HepG2 (cell line): ENCODE measurements around the gene TTC24. TPM values are rescaled to one million over a fixed set of nuclear protein-coding genes. Genes with fewer than 3 reads are reported as not detected.

Experiments
- ATAC-seq: fragments of 200-7000 bp; cut with Tn5 transposase; 3 replicates; pipeline ENCODE4 v1.9.1; 2020; ENCODE audit warnings: mild to moderate bottlenecking, moderate library complexity
- BruUV-seq: library from RNA; stranded (reverse); fragments of 400-500 nt; replicated peaks from 2 replicates; lab custom pipeline; 2021; lab: Mats Ljungman, UMichigan
- CTCF ChIA-PET: fragments of 300-600 bp; formaldehyde crosslinking; extraction: SDS; loops from one replicate; lab custom pipeline; 2021; ENCODE audit warnings: low total read pairs, inconsistent platforms, low intra/inter-chr PET ratio; lab: Yijun Ruan, JAX
- POLR2A ChIA-PET: fragments of 350-600 bp; sonication (Branson Sonifier 250); formaldehyde crosslinking; loops from one replicate; lab custom pipeline; 2020; ENCODE audit warnings: antibody characterized with exemption, inconsistent platforms; lab: Yijun Ruan, JAX
- DNase-seq: peaks from one replicate; pipeline ENCODE4 v3.0.0-alpha.2; 2015; ENCODE audit warnings: low spot score
- FAIRE-seq: peaks from 3 replicates; lab custom pipeline; 2011; peaks lifted over from hg19 to GRCh38; lab: Jason Lieb, UNC
- H2AFZ ChIP-seq: one replicate; pipeline ENCODE4 v1.6.1; 2011; ENCODE audit warnings: low read length, inconsistent platforms
- H3K27ac ChIP-seq: fragments of 300-600 bp; 3 replicates; pipeline ENCODE4 v1.8.0; 2011; ENCODE audit warnings: mixed run types, mild to moderate bottlenecking, mixed read lengths, low read length, inconsistent platforms; ENCODE audit not compliant: insufficient read depth; ENCODE audit errors: extremely low read length
- H3K27me3 ChIP-seq, 2 experiments: fragments of 200-600 bp in 1 of 2; 2 replicates in 1 of 2; 3 replicates in 1 of 2; pipeline versions ENCODE4 v1.6.0 to v1.8.0; 2011; ENCODE audit warnings: low read length in 2 of 2, mild to moderate bottlenecking in 2 of 2, moderate library complexity in 2 of 2, inconsistent platforms in 1 of 2; ENCODE audit not compliant: insufficient read depth in 2 of 2, control insufficient read depth in 1 of 2
- H3K36me3 ChIP-seq, 2 experiments: fragments of 200-600 bp in 1 of 2; replicated peaks in 1 of 2; 2 replicates in 1 of 2; 3 replicates in 1 of 2; pipeline versions ENCODE4 v1.5.1 to v1.8.0; 2011; ENCODE audit warnings: low read length in 2 of 2, inconsistent platforms in 1 of 2; ENCODE audit not compliant: insufficient read depth in 2 of 2, control insufficient read depth in 1 of 2
- H3K4me1 ChIP-seq: 2 replicates; pipeline ENCODE4 v1.5.1; 2012; ENCODE audit warnings: low read length, inconsistent platforms; ENCODE audit not compliant: insufficient read depth
- H3K4me2 ChIP-seq: 2 replicates; pipeline ENCODE4 v1.6.0; 2011; ENCODE audit warnings: low read depth, low read length, inconsistent platforms
- H3K4me3 ChIP-seq, 3 experiments: fragments of 200-600 bp in 1 of 3; sonication (generic), shearing (Covaris generic) in 1 of 3; replicated peaks in 1 of 3; 2 replicates each; pipeline ENCODE4 v1.5.1; 2011 to 2016; ENCODE audit warnings: low read length in 3 of 3, inconsistent platforms in 2 of 3, low read depth in 2 of 3, mild to moderate bottlenecking in 2 of 3, control low read depth in 1 of 3, mixed read lengths in 1 of 3; ENCODE audit not compliant: insufficient read depth in 1 of 3
- H3K79me2 ChIP-seq: one replicate; pipeline ENCODE4 v1.6.1; 2011; ENCODE audit warnings: low read length, inconsistent platforms; ENCODE audit not compliant: insufficient read depth
- H3K9ac ChIP-seq: 2 replicates; pipeline ENCODE4 v1.6.0; 2011; ENCODE audit warnings: mild to moderate bottlenecking, low read depth, low read length, inconsistent platforms; ENCODE audit not compliant: insufficient read depth
- H3K9me3 ChIP-seq: 2 replicates; pipeline ENCODE4 v1.5.1; 2012; ENCODE audit warnings: mild to moderate bottlenecking, low read length
- H4K20me1 ChIP-seq: 2 replicates; pipeline ENCODE4 v1.6.0; 2011; ENCODE audit warnings: inconsistent platforms, mild to moderate bottlenecking, low read length, moderate library complexity; ENCODE audit not compliant: insufficient read depth
- AKAP8 ChIP-seq: sonication (generic); formaldehyde crosslinking; IDR thresholded peaks from 2 replicates; pipeline ENCODE4 v1.5.1; 2020; ENCODE audit warnings: mild to moderate bottlenecking, missing genetic modification reagents
- ATM ChIP-seq: fragments of 450-650 bp; IDR thresholded peaks from 2 replicates; pipeline ENCODE4 v1.7.1; 2017; ENCODE audit warnings: mild to moderate bottlenecking, borderline replicate concordance
- CENPT ChIP-seq: sonication (generic); formaldehyde crosslinking; IDR thresholded peaks from 2 replicates; pipeline ENCODE4 v1.8.0; 2022; ENCODE audit warnings: low read depth, mild to moderate bottlenecking, moderate library complexity, missing genetic modification reagents
- EEA1 ChIP-seq: sonication (generic); formaldehyde crosslinking; IDR thresholded peaks from 2 replicates; pipeline ENCODE4 v1.5.1; 2020; ENCODE audit warnings: mild to moderate bottlenecking, missing genetic modification reagents, borderline replicate concordance
- ELF4 ChIP-seq: sonication (generic); formaldehyde crosslinking; IDR thresholded peaks from 2 replicates; pipeline ENCODE4 v1.5.0; 2020; ENCODE audit warnings: missing genetic modification reagents, mild to moderate bottlenecking, moderate library complexity, borderline replicate concordance
- NBN ChIP-seq: fragments of 450-650 bp; conservative IDR thresholded peaks from 2 replicates; pipeline ENCODE4 v1.6.1; 2017
- SIN3B ChIP-seq: fragments of 150-350 bp; IDR thresholded peaks from 2 replicates; pipeline ENCODE4 v1.6.1; 2014; ENCODE audit warnings: low read length
- SRF ChIP-seq: IDR thresholded peaks from 2 replicates; pipeline ENCODE4 v1.6.1; 2011; ENCODE audit warnings: mild to moderate bottlenecking, low read depth, low read length, moderate library complexity
- STAT6 ChIP-seq: sonication (generic); formaldehyde crosslinking; IDR thresholded peaks from 2 replicates; pipeline ENCODE4 v1.4.0; 2020; ENCODE audit warnings: missing genetic modification reagents, mild to moderate bottlenecking, borderline replicate concordance
- XBP1 ChIP-seq: sonication (generic); formaldehyde crosslinking; IDR thresholded peaks from 2 replicates; pipeline ENCODE4 v1.5.0; 2020; ENCODE audit warnings: missing genetic modification reagents
- ZBTB43 ChIP-seq: sonication (generic); formaldehyde crosslinking; conservative IDR thresholded peaks from 2 replicates; pipeline ENCODE4 v1.4.0; 2020; ENCODE audit warnings: missing genetic modification reagents
- ZNF224 ChIP-seq: sonication (generic); formaldehyde crosslinking; IDR thresholded peaks from 2 replicates; pipeline ENCODE4 v1.5.0; 2020; ENCODE audit warnings: mild to moderate bottlenecking, missing genetic modification reagents
- WGBS: methylation state at CpG from one replicate; pipeline ENCODE4 v1.1.6; 2017; ENCODE audit warnings: low lambda C conversion rate; 5-methylcytosine and 5-hydroxymethylcytosine counted together
- in situ Hi-C: cut with HindIII; loops from 2 replicates; pipeline ENCODE4 v1.10.0; 2017; ENCODE audit warnings: low pct_unique_long_range_greater_than_20kb; ENCODE audit not compliant: extremely low pct_ligation_motif_present
- intact Hi-C: fragments of 100-400 bp; cut with micrococcal nuclease; formaldehyde crosslinking; loops from one replicate; pipeline ENCODE4 v1.10.0; 2022; ENCODE audit not compliant: unreplicated experiment
- polyA plus RNA-seq, 8 experiments: library from polyadenylated mRNA; depleted of rRNA in 3 of 8; stranded (reverse) in 7 of 8; unstranded in 1 of 8; fragments of >200 nt; fragmentation: Illumina TruSeq in 4 of 8; extraction: Trizol in 4 of 8; gene quantifications; 2 replicates each; pipeline versions ENCODE4 v1.2.1 to v1.2.3, GENCODE V29; 2011 to 2016; ENCODE audit warnings: low read depth in 4 of 8, missing spikeins in 1 of 8, mixed read lengths in 1 of 8; ENCODE audit not compliant: insufficient read depth in 1 of 8
- total RNA-seq, 5 experiments: library from RNA; depleted of rRNA; stranded (reverse); fragments of >200 nt; fragmentation: Illumina TruSeq; extraction: Trizol; gene quantifications; 2 replicates each; pipeline ENCODE4 v1.2.3, GENCODE V29; 2016; ENCODE audit warnings: low read depth in 1 of 5

TTC24 gene
- total and polyA plus RNA-seq, 2 of the 13 experiments (the other 11 are each of a cell fraction or from before 2014, with no cell fraction given), result 0.13 to 0.18 TPM

- TF ChIP-seq NBN, result no peak
- no peak for TF ChIP-seq ATM
- no peak for TF ChIP-seq SRF
- no peak for TF ChIP-seq STAT6
- no peak for TF ChIP-seq AKAP8 (CRISPR knock-in tag)
Observed at GRCh38 chr1:156544592-156545102, 34.9 kb upstream of the TTC24 start (continued).

- H4K20me1 ChIP-seq, result no peaks in the 10 kb centered on the region
- peaks cover 6 to 22% of the 10 kb centered on the region in 2 experiments; a peak in 4 of 5 replicates for H3K36me3 ChIP-seq
- CTCF ChIA-PET, result no interaction called here
- TF ChIP-seq XBP1 (CRISPR knock-in tag) (no peak), CENPT (CRISPR knock-in tag) (no peak), ZBTB43 (CRISPR knock-in tag) (no peak), SIN3B (no peak), ELF4 (CRISPR knock-in tag) (no peak), ZNF224 (CRISPR knock-in tag) (no peak), EEA1 (CRISPR knock-in tag) (no peak)
- POLR2A ChIA-PET, result no interaction called here
- no peak overlapping the region for H3K4me3 ChIP-seq
- no peak overlapping the region for H3K4me2 ChIP-seq
- BruUV-seq, result no TSS peak
- H3K27ac ChIP-seq, result no peak overlapping the region
- H3K79me2 ChIP-seq, result no peaks in the 10 kb centered on the region
- H3K4me1 ChIP-seq, result peaks cover 4% of the 10 kb centered on the region
- DNase-seq, result no peak
- 97% methylated on average over 3 of the region's 3 CpGs for WGBS
- H3K9me3 ChIP-seq, result no peaks in the 10 kb centered on the region
- ATAC-seq, result no peak
- in situ Hi-C loops, result no loop called here
- intact Hi-C loops, result no loop called here
- H3K27me3 ChIP-seq, result no peaks in the 10 kb centered on the region
- no peak overlapping the region for H2AFZ ChIP-seq
- FAIRE-seq, result no peak
- no peak overlapping the region for H3K9ac ChIP-seq
Observed at GRCh38 chr1:156546267-156546666, 33.3 kb upstream of the TTC24 start.
